ENCODE measurements around the gene ACADM.
"Not testable (repeated sequence)": the region's sequence is repeated elsewhere in the genome, so short reads cannot be mapped to it uniquely, and the experiment has no call there.

The ACADM gene

DNA sequence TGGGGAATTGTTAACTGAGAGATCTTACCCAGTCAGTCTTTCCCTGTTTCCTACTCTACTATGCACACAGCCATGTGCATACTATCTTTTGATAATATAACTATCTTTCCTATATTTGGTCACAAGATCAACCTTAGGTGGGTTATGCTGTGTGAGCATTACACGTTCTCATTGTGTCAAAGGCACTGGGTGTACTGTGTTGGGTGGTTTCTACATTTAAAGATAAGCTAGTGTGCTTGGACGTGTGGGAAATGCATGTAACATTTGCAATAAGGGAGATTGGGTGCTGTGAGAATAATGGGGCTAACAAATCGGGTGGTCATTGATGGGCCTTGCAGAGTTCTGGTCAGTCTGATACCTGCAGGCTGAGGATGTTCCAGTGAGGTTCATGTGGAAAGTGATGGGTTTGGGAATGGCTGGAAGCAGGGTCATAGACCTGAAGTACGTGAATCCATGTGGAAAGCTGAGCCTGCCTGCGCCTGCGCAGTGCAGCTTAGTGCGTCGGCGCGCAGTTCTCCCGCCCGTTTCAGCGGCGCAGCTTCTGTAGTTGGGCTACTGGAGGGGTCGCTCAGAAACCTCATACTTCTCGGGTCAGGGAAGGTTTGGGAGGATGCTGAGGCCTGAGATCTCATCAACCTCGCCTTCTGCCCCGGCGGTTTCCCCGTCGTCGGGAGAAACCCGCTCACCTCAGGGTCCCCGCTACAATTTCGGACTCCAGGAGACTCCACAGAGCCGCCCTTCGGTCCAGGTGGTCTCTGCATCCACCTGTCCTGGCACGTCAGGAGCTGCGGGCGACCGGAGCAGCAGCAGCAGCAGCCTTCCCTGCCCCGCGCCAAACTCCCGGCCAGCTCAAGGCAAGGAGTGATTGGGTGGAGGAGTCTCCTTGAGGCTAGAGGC is 72.1 kb downstream of the ACADM start, which contains the start of gene MSH4:
Gene MSH4 (plus strand): TSS at position 507 of the 897 bp plus-strand sequence. CDS start 104 bp downstream, at position 611.
- DNase-seq = no peak

DNA sequence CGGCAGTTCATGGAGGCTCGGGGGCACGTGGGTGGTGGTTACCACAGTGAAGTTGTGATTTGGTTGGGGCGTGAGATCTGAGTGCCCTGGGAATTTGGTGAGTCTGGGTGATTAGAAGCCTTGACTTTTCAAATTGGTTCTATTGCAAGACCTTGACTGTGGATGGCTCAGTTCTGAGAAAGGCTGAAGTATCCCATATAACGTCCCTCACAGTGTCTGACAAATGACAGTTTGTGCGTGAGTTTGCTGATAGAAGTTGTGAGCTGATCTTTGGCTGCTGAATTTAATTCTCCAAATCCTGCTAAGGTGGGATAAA is 72.7 kb downstream of the ACADM start:
- no peak for DNase-seq

DNA sequence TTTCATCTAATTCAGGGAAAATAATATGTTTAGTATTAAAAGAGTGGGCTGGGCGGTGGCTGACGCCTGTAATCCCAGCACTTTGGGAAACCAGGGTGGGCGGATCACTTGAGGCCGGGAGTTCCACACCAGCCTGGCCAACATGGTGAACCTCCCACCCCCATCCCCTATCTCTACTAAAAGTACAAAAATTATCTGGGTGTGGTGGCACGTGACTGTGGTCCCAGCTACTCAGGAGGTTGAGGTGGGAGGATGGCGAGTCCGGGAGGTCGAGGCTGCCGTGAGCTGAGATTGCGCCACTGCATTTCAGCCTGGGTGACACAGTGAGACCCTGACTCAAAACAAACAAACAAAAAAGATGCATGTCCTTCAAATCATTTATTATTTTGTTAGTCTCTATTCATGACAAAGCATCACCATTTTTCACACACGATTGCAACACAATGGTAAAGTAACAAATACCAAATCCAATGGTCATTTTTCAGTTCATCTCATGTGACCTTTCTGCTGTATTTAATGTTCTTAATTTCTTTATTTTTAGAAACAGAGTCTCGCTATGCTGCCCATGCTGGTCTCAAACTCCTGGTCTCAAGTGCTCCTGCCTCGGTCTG is 73.2 kb downstream of the ACADM start:
- no peak for DNase-seq

DNA sequence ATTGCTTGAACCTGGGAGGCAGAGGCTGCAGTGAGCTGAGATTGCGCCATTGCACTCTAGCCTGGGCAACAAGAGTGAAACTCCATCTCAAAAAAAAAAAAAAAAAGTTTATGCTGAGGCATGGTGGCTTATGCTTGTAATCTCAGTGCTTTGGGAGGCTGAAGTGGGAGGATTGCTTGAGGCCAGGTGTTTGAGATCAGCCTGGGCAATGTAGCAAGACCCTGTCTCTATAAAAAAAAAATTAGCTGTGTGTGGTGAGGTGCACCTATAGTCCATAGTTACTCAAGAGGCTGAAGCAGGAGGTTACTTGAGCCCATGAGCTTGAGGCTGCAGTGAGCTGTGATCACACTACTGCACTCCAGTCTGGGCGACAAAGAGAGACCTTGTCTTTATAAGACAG is 77.0 kb downstream of the ACADM start:
- DNase-seq = not testable (repeated sequence)

DNA sequence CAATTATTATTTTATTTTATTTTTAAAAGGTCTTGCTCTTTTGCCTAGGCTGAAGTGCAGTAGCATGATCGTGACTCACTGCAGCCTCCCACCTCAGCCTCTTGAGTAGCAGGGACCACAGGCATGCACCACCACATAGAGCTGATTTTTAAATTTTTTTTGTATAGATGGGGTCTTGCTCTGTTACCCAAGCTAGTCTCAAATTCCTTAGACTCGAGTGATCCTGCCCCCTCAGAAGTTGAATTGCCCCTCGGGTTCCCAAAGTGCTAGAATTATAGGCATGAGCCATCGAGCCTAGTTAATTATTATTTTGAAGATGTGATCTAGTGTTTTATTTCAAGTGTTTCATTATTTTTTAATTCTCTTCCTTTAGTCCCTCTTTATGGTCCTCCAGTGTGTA is 84.4 kb downstream of the ACADM start:
- no peak for DNase-seq

DNA sequence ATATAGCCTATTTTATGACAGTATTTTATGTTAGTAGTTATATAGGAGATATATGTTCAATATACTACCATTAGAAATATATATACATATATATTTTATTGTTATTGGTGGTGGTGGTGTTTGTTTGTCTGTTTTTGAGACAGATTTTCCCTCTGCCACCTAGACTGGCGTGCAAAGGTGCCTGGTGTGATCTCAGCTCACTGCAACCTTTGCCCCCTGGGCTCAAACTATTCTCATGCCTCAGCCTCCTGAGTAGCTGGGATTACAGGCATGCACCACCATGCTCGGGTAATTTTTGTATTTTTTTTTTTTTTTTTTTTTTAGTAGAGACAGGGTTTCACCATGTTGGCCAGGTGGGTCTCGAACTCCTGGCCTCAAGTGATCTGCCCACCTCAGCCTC is 85.6 kb downstream of the ACADM start:
- DNase-seq = not testable (repeated sequence)

DNA sequence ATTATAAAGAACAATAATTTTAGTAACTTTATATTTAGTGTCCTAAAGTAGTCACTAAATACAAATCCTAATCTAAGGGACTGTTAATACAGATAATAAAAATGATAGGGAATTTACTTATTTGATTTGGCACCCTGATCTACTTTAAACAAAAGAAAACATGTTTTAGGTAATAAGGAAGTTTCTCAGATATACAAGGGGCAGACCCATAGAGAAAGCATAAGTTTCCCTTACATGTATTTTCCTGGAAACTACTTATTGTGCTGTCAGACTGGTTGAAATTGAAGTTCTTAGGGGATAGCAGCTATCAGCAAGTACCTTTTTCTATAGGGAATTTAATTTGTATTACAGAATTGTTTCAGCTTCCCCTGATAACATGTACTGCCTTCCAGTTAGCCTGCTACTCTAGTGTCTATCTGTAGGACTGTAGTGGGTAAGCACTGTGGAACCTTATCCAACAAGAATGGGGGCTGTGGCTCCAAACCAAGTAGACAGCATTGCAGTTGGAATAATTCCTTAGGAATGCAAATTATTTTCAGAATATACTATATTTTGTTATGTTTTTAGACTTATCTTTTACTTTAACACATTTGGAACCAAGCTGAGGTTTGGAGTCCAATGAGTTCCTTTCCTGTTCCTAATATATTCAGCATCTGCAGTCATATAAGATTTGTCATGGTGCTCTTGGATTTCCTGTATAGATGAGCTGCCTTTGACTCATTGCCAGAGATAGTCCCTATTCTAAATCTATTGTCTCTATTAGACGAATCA is 86.9 kb downstream of the ACADM start:
- no peak for DNase-seq

DNA sequence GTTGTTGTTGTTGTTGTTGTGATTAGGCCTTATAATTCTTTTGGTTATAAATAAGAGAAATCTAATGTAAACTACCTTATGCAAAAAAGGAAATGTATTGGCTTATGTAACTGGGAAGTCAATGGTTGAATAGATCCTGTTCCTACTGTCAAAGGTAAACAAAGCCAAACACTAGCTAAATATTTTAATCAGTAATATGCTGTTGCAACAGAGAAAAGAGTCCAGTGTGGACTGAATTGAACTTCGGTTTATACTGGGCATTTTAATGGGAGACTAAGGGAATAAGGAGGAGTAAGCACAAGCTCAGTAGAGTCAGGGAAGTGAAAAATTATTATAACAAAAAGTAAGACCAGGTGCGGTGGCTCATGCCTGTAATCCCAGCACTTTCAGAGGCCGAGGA is 87.6 kb downstream of the ACADM start:
- DNase-seq = no peak
